Neural crest cell (in vitro differentiated cells): ENCODE data around the gene STK24. TPM values are rescaled to one million over a fixed set of nuclear protein-coding genes. Genes with fewer than 3 reads are reported as not detected.

Source experiments
- DNase-seq: peaks from one replicate; pipeline ENCODE4 v3.0.0; 2021; ENCODE audit warnings: low read depth, mixed read lengths, low spot score
- H3K27ac Mint-ChIP-seq: one replicate; pipeline ENCODE4 v1.8.0; 2021; ENCODE audit warnings: mild to moderate bottlenecking, mixed read lengths; ENCODE audit not compliant: unreplicated experiment
- H3K27me3 Mint-ChIP-seq: 2 replicates; pipeline ENCODE4 v1.8.0; 2021; ENCODE audit warnings: low read depth, mild to moderate bottlenecking, mixed read lengths
- H3K36me3 Mint-ChIP-seq: 2 replicates; pipeline ENCODE4 v1.8.0; 2021; ENCODE audit warnings: low read depth, mild to moderate bottlenecking, mixed read lengths
- H3K4me1 Mint-ChIP-seq: 2 replicates; pipeline ENCODE4 v1.8.0; 2021; ENCODE audit warnings: mixed read lengths
- H3K4me3 Mint-ChIP-seq: one replicate; pipeline ENCODE4 v1.8.0; 2021; ENCODE audit warnings: mild to moderate bottlenecking, mixed read lengths
- H3K9me3 Mint-ChIP-seq: 2 replicates; pipeline ENCODE4 v1.8.0; 2021; ENCODE audit warnings: mixed read lengths
- total RNA-seq: library from RNA; stranded (reverse); gene quantifications from 2 replicates; pipeline ENCODE4 v1.2.1, GENCODE V29; 2021
- TF ChIP-seq, protein P1 (sequence below): fragments of 200-600 bp; sonication (generic); conservative IDR thresholded peaks from 2 replicates; pipeline ENCODE4 v1.5.0; 2021; ENCODE audit warnings: antibody characterized with exemption, mild to moderate bottlenecking

Gene STK24
- total RNA-seq, 1 donor from 2014 or later: 114 TPM

DNA sequence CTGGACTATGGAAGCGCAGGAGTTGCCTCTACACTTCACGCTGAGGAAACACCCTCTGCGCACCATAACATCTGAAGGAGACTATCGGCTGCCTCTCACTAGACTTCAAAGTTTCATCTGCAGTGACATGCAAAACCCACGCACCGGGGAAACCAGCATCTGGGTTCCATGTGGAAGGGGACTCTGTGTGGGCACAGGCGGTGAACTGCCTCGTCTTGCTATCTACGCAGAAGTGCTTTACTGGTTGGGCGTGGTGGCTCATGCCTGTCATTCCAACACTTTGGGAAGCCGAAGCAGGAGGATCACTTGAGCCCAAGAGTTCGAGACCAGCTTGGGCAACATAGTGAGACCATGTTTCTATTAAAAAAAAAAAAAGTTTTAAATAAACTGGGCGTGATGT, 116.4 kb downstream of the STK24 start:
- Mint-ChIP-seq H3K27me3 (no peaks in the 10 kb centered on the region), H3K27ac (no peak overlapping the region), H3K4me1 (peaks cover 21% of the 10 kb centered on the region), H3K4me3 (no peak overlapping the region), H3K36me3 (peaks cover 28% of the 10 kb centered on the region), H3K9me3 (no peaks in the 10 kb centered on the region)
- TF ChIP-seq, protein P1, sequence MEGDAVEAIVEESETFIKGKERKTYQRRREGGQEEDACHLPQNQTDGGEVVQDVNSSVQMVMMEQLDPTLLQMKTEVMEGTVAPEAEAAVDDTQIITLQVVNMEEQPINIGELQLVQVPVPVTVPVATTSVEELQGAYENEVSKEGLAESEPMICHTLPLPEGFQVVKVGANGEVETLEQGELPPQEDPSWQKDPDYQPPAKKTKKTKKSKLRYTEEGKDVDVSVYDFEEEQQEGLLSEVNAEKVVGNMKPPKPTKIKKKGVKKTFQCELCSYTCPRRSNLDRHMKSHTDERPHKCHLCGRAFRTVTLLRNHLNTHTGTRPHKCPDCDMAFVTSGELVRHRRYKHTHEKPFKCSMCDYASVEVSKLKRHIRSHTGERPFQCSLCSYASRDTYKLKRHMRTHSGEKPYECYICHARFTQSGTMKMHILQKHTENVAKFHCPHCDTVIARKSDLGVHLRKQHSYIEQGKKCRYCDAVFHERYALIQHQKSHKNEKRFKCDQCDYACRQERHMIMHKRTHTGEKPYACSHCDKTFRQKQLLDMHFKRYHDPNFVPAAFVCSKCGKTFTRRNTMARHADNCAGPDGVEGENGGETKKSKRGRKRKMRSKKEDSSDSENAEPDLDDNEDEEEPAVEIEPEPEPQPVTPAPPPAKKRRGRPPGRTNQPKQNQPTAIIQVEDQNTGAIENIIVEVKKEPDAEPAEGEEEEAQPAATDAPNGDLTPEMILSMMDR: no peak
- DNase-seq: no peak

DNA sequence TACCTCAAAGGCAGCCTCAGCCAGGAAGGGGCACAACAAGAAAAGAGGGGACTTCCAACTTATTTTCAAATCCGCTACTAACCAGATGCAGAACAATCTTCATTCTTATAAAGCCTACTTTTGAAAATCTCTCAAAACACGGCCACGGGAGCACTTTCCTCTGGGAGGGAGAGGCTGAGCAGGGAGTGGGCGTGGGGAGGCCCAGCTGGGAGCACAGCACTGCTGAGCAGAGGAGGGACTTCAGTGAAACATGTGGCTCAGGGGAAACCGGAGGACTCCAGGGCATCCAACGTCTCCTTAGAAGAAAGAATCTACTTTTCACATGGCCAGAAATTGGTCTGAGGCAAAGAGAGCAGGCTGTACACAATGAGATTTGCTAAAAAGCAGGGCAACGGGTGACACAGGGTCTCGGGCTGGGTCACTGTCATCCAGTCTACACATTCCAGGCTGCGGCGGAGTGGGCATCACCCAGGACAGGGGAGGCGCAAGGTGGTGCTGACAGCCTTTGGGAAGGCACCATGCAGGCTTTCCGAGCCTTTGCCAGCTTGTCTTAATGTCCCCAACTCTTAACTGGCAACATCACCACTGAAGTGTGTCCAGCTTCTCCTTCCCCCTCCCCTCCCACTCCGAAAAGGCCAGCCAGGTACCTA, 117.1 kb downstream of the STK24 start:
- no peak for DNase-seq
- no peaks in the 10 kb centered on the region for H3K27me3 Mint-ChIP-seq
- TF ChIP-seq, protein P1: no peak
- H3K27ac Mint-ChIP-seq: peak overlapping the region; percentile 86
- peaks cover 31% of the 10 kb centered on the region for H3K36me3 Mint-ChIP-seq
- H3K4me1 Mint-ChIP-seq: peaks cover 21% of the 10 kb centered on the region
- no peaks in the 10 kb centered on the region for H3K9me3 Mint-ChIP-seq
- no peak overlapping the region for H3K4me3 Mint-ChIP-seq

DNA sequence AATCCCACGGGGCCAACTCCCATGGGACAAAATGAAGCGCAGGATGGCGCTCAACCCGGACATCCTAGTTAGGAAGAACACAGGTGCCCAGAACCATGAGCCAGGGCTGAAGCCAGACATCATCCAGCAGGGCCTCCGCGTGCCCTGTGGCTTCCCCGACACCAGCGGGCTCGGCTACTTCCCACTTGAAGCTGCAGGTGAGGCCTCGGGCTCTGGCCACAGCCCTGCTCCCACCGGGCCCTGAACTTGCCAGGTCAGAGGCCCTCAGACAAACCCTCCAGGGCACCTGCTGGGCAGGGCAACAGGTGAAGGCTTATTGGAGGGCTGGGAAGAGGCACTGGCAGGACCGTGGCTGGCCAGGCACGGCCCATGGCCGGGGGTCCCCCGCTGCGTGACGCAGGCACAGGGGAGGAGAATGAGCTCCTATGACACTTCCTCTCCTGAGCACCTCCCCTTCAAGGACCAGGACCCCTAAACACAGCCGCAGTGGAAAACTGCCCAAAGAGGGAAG, 117.7 kb downstream of the STK24 start:
- DNase-seq: no peak
- Mint-ChIP-seq H3K27ac (no peak overlapping the region), H3K9me3 (no peaks in the 10 kb centered on the region), H3K4me3 (no peak overlapping the region), H3K4me1 (peaks cover 21% of the 10 kb centered on the region), H3K27me3 (no peaks in the 10 kb centered on the region), H3K36me3 (peaks cover 36% of the 10 kb centered on the region)
- TF ChIP-seq, protein P1: no peak

DNA sequence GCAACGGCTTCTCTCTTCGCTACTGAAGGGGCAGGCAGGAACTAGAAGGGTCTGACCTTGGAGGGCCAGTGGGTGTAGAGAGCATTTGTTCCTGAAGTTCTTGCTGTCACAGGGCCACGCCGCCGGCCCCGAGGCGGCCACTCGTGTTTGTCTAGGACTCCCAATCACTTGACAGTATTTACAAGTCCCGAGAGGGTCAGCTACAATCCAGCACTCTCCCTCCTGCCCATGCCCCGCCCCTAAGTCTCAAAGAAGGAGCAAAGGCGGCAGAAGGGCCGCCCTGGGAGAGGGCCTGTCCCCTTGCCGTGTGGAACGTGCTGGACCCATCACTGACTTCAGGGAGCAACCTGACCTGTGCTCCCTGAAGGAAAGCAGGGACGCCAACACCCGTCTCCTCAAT, 118.5 kb downstream of the STK24 start:
- no peak overlapping the region for H3K27ac Mint-ChIP-seq
- peaks cover 21% of the 10 kb centered on the region for H3K4me1 Mint-ChIP-seq
- H3K27me3 Mint-ChIP-seq: no peaks in the 10 kb centered on the region
- peaks cover 34% of the 10 kb centered on the region for H3K36me3 Mint-ChIP-seq
- no peaks in the 10 kb centered on the region for H3K9me3 Mint-ChIP-seq
- DNase-seq: no peak
- no peak overlapping the region for H3K4me3 Mint-ChIP-seq
- TF ChIP-seq, protein P1: no peak

DNA sequence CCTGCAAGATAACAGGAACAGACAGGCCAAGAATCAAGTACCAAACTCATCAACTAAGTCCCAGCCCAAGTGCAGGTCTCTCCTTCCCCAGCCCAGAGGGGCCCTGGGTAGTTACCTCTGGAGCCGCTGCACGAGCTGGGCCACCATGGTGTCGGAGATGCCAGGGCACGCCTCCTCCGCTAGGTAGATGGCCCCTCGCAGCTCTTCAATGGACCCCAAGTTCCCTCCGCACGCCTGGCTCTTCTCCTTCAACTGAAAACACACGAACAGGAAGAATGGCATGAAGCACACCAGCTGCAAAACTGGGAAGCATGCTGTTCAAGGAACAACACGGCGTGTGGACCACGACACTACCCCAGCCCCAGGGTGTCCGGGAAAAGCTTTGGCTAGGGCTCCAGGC, 119.9 kb downstream of the STK24 start:
- peak overlapping the region; percentile 27 for H3K27ac Mint-ChIP-seq
- TF ChIP-seq, protein P1: no peak
- H3K27me3 Mint-ChIP-seq: no peaks in the 10 kb centered on the region
- H3K4me3 Mint-ChIP-seq: no peak overlapping the region
- no peak for DNase-seq
- peaks cover 27% of the 10 kb centered on the region for H3K36me3 Mint-ChIP-seq
- peaks cover 22% of the 10 kb centered on the region for H3K4me1 Mint-ChIP-seq
- no peaks in the 10 kb centered on the region for H3K9me3 Mint-ChIP-seq
